ENCODE data around the gene TSKU. TPM values are rescaled to one million over a fixed set of nuclear protein-coding genes. Genes with fewer than 3 reads are reported as not detected.

TSKU gene
- total RNA-seq, 4 donors from 2014 or later: 10.2 to 23.9 (median 15.8) TPM

DNA sequence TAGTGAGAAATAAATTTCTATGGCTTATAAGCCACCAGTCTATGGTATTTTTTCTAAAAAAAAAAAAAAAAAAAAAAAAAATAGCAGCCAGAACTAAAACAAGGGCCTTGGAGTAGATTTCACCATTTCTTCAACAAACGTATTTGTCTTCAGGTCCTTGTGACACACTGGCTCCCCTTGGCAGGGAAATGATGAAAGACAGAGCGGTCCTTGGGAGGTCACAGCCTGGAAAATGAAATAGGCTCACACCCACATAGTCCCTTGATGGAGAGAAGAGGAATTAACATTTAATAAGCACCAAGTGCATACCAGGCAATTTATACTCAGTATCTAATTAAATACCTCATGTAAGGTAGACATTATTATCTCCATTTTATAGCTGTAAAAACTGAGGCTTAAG is 51.9 kb downstream of the TSKU start:
- no peak for ATAC-seq
- TF ChIP-seq POLR2A (IDR thresholded peaks at IDR 0.05): no peak
- TF ChIP-seq, protein P1, sequence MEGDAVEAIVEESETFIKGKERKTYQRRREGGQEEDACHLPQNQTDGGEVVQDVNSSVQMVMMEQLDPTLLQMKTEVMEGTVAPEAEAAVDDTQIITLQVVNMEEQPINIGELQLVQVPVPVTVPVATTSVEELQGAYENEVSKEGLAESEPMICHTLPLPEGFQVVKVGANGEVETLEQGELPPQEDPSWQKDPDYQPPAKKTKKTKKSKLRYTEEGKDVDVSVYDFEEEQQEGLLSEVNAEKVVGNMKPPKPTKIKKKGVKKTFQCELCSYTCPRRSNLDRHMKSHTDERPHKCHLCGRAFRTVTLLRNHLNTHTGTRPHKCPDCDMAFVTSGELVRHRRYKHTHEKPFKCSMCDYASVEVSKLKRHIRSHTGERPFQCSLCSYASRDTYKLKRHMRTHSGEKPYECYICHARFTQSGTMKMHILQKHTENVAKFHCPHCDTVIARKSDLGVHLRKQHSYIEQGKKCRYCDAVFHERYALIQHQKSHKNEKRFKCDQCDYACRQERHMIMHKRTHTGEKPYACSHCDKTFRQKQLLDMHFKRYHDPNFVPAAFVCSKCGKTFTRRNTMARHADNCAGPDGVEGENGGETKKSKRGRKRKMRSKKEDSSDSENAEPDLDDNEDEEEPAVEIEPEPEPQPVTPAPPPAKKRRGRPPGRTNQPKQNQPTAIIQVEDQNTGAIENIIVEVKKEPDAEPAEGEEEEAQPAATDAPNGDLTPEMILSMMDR (IDR thresholded peaks at IDR 0.05 in 4 of 5, conservative IDR thresholded peaks at IDR 0.05 in 1 of 5): no peak
- no peak for DNase-seq
- in situ Hi-C loops (cut with MboI; ENCODE audit: low sequenced_read_pairs in 4 of 4): no loop called here
- Histone ChIP-seq H3K27ac (no peak overlapping the region), H3K36me3 (no peaks in the 10 kb centered on the region), H3K9me3 (no peaks in the 10 kb centered on the region), H3K4me3 (no peak overlapping the region), H3K27me3 (peaks cover 0 to 2% (median 0%) of the 10 kb centered on the region in 3 donors), H3K4me1 (peaks cover 0 to 6% of the 10 kb centered on the region in 2 donors)
- intact Hi-C loops (cut with DNase I; ENCODE audit: low total_unique reads): no loop called here

DNA sequence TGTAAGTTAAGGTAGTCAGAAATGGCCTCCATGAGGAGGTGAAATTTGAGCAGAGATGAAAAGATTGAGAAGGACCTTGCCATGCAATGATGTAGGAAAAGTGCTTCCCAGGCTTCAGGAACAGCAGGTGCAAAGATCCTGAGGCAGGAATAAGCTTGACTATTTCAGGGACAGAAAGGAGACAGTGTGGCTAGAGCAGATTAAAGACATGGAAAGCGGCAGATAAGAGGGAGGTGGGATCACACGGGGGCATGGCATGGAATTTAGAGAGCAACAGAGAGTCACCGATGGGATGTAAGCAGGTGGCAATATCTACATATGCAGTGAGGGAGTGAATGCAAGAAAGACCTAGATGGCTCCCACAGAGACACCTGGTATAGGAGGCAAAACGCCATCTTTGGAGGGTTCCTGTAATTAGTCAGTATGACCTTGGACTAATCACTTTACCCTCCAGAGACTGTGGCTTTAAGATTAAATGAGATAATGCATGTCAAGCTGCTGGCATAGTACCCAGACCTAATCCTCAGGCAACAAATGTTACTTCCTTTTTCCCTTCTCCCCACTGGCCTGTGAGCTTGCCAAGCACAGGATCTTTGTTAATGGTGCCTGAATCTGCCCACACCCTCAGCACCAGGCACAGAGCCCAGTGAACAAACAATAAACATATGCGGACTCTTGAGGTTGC is 52.9 kb downstream of the TSKU start:
- peaks cover 0 to 4% (median 0%) of the 10 kb centered on the region in 3 donors for H3K27me3 ChIP-seq
- intact Hi-C loops (cut with DNase I; ENCODE audit: low total_unique reads): no loop called here
- H3K27ac ChIP-seq: peak overlapping the region in 3 of 4 donors; percentile 47 to 50 (median 47)
- no peaks in the 10 kb centered on the region for H3K36me3 ChIP-seq
- peaks cover 0 to 6% of the 10 kb centered on the region in 2 donors for H3K4me1 ChIP-seq
- ATAC-seq (peak; percentile 64 to 70), DNase-seq (no peak)
- H3K9me3 ChIP-seq: no peaks in the 10 kb centered on the region
- no peak for TF ChIP-seq POLR2A (IDR thresholded peaks at IDR 0.05)
- in situ Hi-C loops (cut with MboI; ENCODE audit: low sequenced_read_pairs in 4 of 4): no loop called here
- no peak overlapping the region for H3K4me3 ChIP-seq

DNA sequence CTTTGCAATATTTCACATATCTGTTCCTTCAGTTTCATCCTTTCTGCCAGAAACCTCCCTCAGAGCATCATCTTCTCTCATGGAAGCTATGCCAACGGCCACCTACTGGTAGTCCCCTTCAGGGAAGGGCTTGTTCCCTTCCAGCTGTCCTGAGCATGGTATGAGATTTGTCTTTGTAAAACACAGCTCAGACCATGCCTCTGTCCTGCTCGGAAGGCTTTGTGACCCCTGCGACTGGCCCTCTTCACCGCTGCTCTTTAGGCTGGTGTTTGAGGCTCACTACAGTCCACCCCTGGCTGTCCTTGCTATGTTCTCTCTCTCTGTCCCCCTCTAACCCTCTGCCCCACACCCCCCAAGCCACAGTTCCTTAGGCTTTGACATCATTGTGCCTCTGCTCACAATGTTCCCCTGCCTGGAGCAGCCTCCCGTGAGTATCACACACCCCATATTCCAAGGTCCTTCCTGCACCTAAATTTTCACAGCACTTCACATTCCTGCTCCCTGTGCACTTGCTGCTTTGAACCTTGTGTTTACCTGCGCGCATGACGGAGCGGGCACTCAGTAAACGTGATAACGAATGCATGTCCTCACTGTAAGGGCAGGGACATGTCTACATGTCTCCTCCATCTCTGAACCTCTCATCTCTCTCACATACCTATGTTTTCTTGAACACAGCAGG is 53.6 kb downstream of the TSKU start:
- in situ Hi-C loops (cut with MboI; ENCODE audit: low sequenced_read_pairs in 4 of 4) (no loop called here), intact Hi-C loops (cut with DNase I; ENCODE audit: low total_unique reads) (no loop called here)
- no peaks in the 10 kb centered on the region for H3K36me3 ChIP-seq
- H3K27ac ChIP-seq: peak overlapping the region in 3 of 4 donors; percentile 47
- H3K4me1 ChIP-seq: peaks cover 0 to 6% of the 10 kb centered on the region in 2 donors
- ATAC-seq: no peak
- TF ChIP-seq, protein P1 (IDR thresholded peaks at IDR 0.05 in 4 of 5, conservative IDR thresholded peaks at IDR 0.05 in 1 of 5): no peak
- no peak for TF ChIP-seq POLR2A (IDR thresholded peaks at IDR 0.05)
- H3K27me3 ChIP-seq: peaks cover 0 to 4% (median under 1%) of the 10 kb centered on the region in 3 donors
- no peaks in the 10 kb centered on the region for H3K9me3 ChIP-seq
- no peak for DNase-seq
- no peak overlapping the region for H3K4me3 ChIP-seq

DNA sequence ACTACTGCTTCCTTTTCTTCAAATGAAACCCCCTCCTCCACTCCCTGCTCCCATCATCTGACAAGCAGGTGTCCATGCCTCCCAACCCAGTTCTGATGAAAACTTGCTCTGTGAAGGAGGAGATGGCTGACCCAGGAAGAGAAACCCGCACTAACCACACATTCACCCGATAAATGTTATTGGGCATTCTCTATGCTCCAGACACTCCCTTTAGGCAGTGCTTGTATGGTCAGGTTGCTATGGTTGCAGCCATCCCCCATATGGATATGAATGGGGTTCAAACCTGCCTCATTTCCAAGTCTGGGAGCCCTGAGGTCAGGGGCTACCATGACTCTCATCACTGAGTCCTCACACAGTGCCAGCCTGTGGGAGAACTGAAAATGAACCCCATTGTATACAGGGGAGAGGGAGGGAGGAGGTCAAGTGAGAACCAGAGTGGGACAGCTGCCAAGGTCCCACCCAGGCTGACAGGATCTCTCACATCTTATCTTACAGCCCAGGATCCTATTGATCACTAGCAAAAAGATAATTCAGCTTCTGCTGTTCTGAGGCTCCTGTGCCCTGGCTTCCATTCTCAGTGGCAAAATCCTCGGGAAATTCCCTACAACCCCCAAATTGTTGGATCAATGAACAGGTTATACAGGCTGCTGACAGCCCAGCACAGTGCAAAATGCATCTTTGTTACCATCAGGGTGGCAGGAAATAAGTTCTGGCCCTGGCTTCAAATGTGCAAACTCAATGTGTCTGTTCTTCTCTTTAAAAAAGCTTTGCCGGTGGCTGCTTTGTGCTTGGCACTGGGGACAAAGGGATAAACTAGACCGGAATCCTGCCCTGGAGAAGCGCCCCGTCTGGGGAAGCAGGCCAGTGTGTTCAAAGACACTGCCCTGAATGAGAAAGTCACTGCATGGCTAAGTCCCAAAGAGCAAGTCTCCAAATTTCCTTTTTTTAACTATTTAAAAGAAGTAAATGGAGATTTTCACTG is 54.8 kb downstream of the TSKU start:
- H3K27ac ChIP-seq: peak overlapping the region in 2 of 4 donors; percentile 16 to 47
- in situ Hi-C loops (cut with MboI; ENCODE audit: low sequenced_read_pairs in 4 of 4): no loop called here
- intact Hi-C loops (cut with DNase I; ENCODE audit: low total_unique reads): no loop called here

More for the DNA sequence above, 54.8 kb downstream of the TSKU start:
- ATAC-seq: no peak
- Histone ChIP-seq H3K4me1 (peaks cover 0 to 6% of the 10 kb centered on the region in 2 donors), H3K4me3 (no peak overlapping the region), H3K36me3 (no peaks in the 10 kb centered on the region), H3K9me3 (no peaks in the 10 kb centered on the region), H3K27me3 (peaks cover 0 to 4% (median 3%) of the 10 kb centered on the region in 3 donors)
- DNase-seq: no peak
- TF ChIP-seq, protein P1 (IDR thresholded peaks at IDR 0.05 in 4 of 5, conservative IDR thresholded peaks at IDR 0.05 in 1 of 5): no peak
- TF ChIP-seq POLR2A (IDR thresholded peaks at IDR 0.05): no peak
